Measurements from ENCODE around the gene PARVB.
A peak's percentile ranks its signal among the peaks of the same experiment; 100 is the strongest.

The PARVB gene

GRCh38 chr22:44181912-44182587 lies 157.9 kb downstream of the PARVB start:
- Histone ChIP-seq H3K4me1 (ENCODE audit: control insufficient read depth, insufficient read depth, low read length) (no peaks in the 10 kb centered on the region), H3K36me3 (ENCODE audit: control insufficient read depth, insufficient read depth, low read length) (no peaks in the 10 kb centered on the region), H3K9ac (ENCODE audit: low read length) (peak overlapping the region; percentile 43), H3K27me3 (ENCODE audit: control insufficient read depth, insufficient read depth, low read length) (peaks cover 7% of the 10 kb centered on the region), H3K9me3 (ENCODE audit: control insufficient read depth, low read length) (no peaks in the 10 kb centered on the region), H3K4me3 (ENCODE audit: low read length) (no peak overlapping the region)

GRCh38 chr22:44182588-44183286 lies 158.6 kb downstream of the PARVB start:
- Histone ChIP-seq H3K36me3 (ENCODE audit: control insufficient read depth, insufficient read depth, low read length) (no peaks in the 10 kb centered on the region), H3K4me3 (ENCODE audit: low read length) (no peak overlapping the region), H3K27me3 (ENCODE audit: control insufficient read depth, insufficient read depth, low read length) (peaks cover 7% of the 10 kb centered on the region), H3K9ac (ENCODE audit: low read length) (no peak overlapping the region), H3K9me3 (ENCODE audit: control insufficient read depth, low read length) (no peaks in the 10 kb centered on the region), H3K4me1 (ENCODE audit: control insufficient read depth, insufficient read depth, low read length) (no peaks in the 10 kb centered on the region)

GRCh38 chr22:44183287-44183588 lies 159.1 kb downstream of the PARVB start:
- Histone ChIP-seq H3K27me3 (ENCODE audit: control insufficient read depth, insufficient read depth, low read length) (peaks cover 7% of the 10 kb centered on the region), H3K9ac (ENCODE audit: low read length) (no peak overlapping the region), H3K36me3 (ENCODE audit: control insufficient read depth, insufficient read depth, low read length) (no peaks in the 10 kb centered on the region), H3K9me3 (ENCODE audit: control insufficient read depth, low read length) (no peaks in the 10 kb centered on the region), H3K4me3 (ENCODE audit: low read length) (no peak overlapping the region), H3K4me1 (ENCODE audit: control insufficient read depth, insufficient read depth, low read length) (no peaks in the 10 kb centered on the region)

- Histone ChIP-seq H3K4me1 (ENCODE audit: control insufficient read depth, insufficient read depth, low read length) (no peaks in the 10 kb centered on the region), H3K9me3 (ENCODE audit: control insufficient read depth, low read length) (no peaks in the 10 kb centered on the region), H3K4me3 (ENCODE audit: low read length) (no peak overlapping the region), H3K9ac (ENCODE audit: low read length) (no peak overlapping the region), H3K27me3 (ENCODE audit: control insufficient read depth, insufficient read depth, low read length) (peaks cover 7% of the 10 kb centered on the region), H3K36me3 (ENCODE audit: control insufficient read depth, insufficient read depth, low read length) (no peaks in the 10 kb centered on the region)
These were observed 159.9 kb downstream of the PARVB start for GRCh38 chr22:44184006-44184405.

GRCh38 chr22:44185237-44186120 lies 161.4 kb downstream of the PARVB start:
- H3K9ac ChIP-seq (ENCODE audit: low read length): no peak overlapping the region
- no peak overlapping the region for H3K4me3 ChIP-seq (ENCODE audit: low read length)
- H3K27me3 ChIP-seq (ENCODE audit: control insufficient read depth, insufficient read depth, low read length): peaks cover 4% of the 10 kb centered on the region
- H3K9me3 ChIP-seq (ENCODE audit: control insufficient read depth, low read length): no peaks in the 10 kb centered on the region
- no peaks in the 10 kb centered on the region for H3K4me1 ChIP-seq (ENCODE audit: control insufficient read depth, insufficient read depth, low read length)
- no peaks in the 10 kb centered on the region for H3K36me3 ChIP-seq (ENCODE audit: control insufficient read depth, insufficient read depth, low read length)

- no peak overlapping the region for H3K9ac ChIP-seq (ENCODE audit: low read length)
- peaks cover 4% of the 10 kb centered on the region for H3K27me3 ChIP-seq (ENCODE audit: control insufficient read depth, insufficient read depth, low read length)
- no peaks in the 10 kb centered on the region for H3K36me3 ChIP-seq (ENCODE audit: control insufficient read depth, insufficient read depth, low read length)
- H3K4me3 ChIP-seq (ENCODE audit: low read length): no peak overlapping the region
- no peaks in the 10 kb centered on the region for H3K9me3 ChIP-seq (ENCODE audit: control insufficient read depth, low read length)
- H3K4me1 ChIP-seq (ENCODE audit: control insufficient read depth, insufficient read depth, low read length): no peaks in the 10 kb centered on the region
These were observed 162.0 kb downstream of the PARVB start for GRCh38 chr22:44186121-44186510.

GRCh38 chr22:44186737-44187136 lies 162.6 kb downstream of the PARVB start:
- no peaks in the 10 kb centered on the region for H3K9me3 ChIP-seq (ENCODE audit: control insufficient read depth, low read length)
- H3K9ac ChIP-seq (ENCODE audit: low read length): no peak overlapping the region
- H3K36me3 ChIP-seq (ENCODE audit: control insufficient read depth, insufficient read depth, low read length): no peaks in the 10 kb centered on the region
- H3K27me3 ChIP-seq (ENCODE audit: control insufficient read depth, insufficient read depth, low read length): peaks cover 4% of the 10 kb centered on the region
- no peaks in the 10 kb centered on the region for H3K4me1 ChIP-seq (ENCODE audit: control insufficient read depth, insufficient read depth, low read length)
- no peak overlapping the region for H3K4me3 ChIP-seq (ENCODE audit: low read length)

GRCh38 chr22:44187652-44188230 lies 163.6 kb downstream of the PARVB start:
- H3K4me3 ChIP-seq (ENCODE audit: low read length): no peak overlapping the region
- H3K9me3 ChIP-seq (ENCODE audit: control insufficient read depth, low read length): no peaks in the 10 kb centered on the region
- no peaks in the 10 kb centered on the region for H3K4me1 ChIP-seq (ENCODE audit: control insufficient read depth, insufficient read depth, low read length)

GRCh38 chr22:44188316-44188715 lies 164.2 kb downstream of the PARVB start:
- no peak overlapping the region for H3K9ac ChIP-seq (ENCODE audit: low read length)
- H3K4me1 ChIP-seq (ENCODE audit: control insufficient read depth, insufficient read depth, low read length): no peaks in the 10 kb centered on the region
- no peaks in the 10 kb centered on the region for H3K36me3 ChIP-seq (ENCODE audit: control insufficient read depth, insufficient read depth, low read length)
- no peak overlapping the region for H3K4me3 ChIP-seq (ENCODE audit: low read length)
- peaks cover 2% of the 10 kb centered on the region for H3K27me3 ChIP-seq (ENCODE audit: control insufficient read depth, insufficient read depth, low read length)
- no peaks in the 10 kb centered on the region for H3K9me3 ChIP-seq (ENCODE audit: control insufficient read depth, low read length)

More at GRCh38 chr22:44187652-44188230, 163.6 kb downstream of the PARVB start:
- Histone ChIP-seq H3K9ac (ENCODE audit: low read length) (no peak overlapping the region), H3K36me3 (ENCODE audit: control insufficient read depth, insufficient read depth, low read length) (no peaks in the 10 kb centered on the region), H3K27me3 (ENCODE audit: control insufficient read depth, insufficient read depth, low read length) (peaks cover 4% of the 10 kb centered on the region)

GRCh38 chr22:44188986-44189630 lies 165.0 kb downstream of the PARVB start:
- H3K9ac ChIP-seq (ENCODE audit: low read length): no peak overlapping the region
- no peaks in the 10 kb centered on the region for H3K4me1 ChIP-seq (ENCODE audit: control insufficient read depth, insufficient read depth, low read length)
- no peaks in the 10 kb centered on the region for H3K27me3 ChIP-seq (ENCODE audit: control insufficient read depth, insufficient read depth, low read length)

GRCh38 chr22:44190381-44190976 lies 166.4 kb downstream of the PARVB start:
- no peak overlapping the region for H3K4me3 ChIP-seq (ENCODE audit: low read length)

More at GRCh38 chr22:44188986-44189630, 165.0 kb downstream of the PARVB start:
- H3K9me3 ChIP-seq (ENCODE audit: control insufficient read depth, low read length): no peaks in the 10 kb centered on the region
- H3K4me3 ChIP-seq (ENCODE audit: low read length): no peak overlapping the region
- no peaks in the 10 kb centered on the region for H3K36me3 ChIP-seq (ENCODE audit: control insufficient read depth, insufficient read depth, low read length)

More at GRCh38 chr22:44190381-44190976, 166.4 kb downstream of the PARVB start:
- Histone ChIP-seq H3K27me3 (ENCODE audit: control insufficient read depth, insufficient read depth, low read length) (no peaks in the 10 kb centered on the region), H3K9ac (ENCODE audit: low read length) (no peak overlapping the region), H3K9me3 (ENCODE audit: control insufficient read depth, low read length) (no peaks in the 10 kb centered on the region), H3K36me3 (ENCODE audit: control insufficient read depth, insufficient read depth, low read length) (no peaks in the 10 kb centered on the region), H3K4me1 (ENCODE audit: control insufficient read depth, insufficient read depth, low read length) (no peaks in the 10 kb centered on the region)

All from mucosa of stomach (tissue), 1 donor.